ENCODE data around the gene TCF3.
"Not testable (repeated sequence)": the region's sequence is repeated elsewhere in the genome, so short reads cannot be mapped to it uniquely, and the experiment has no call there.

TCF3 gene

GRCh38 chr19:1652471-1653299, at the start of gene TCF3:
Gene TCF3, minus strand, starts transcription at chr19:1652615. Its CDS starts 2,367 bp downstream, at chr19:1650248.
- peak; percentile 95 to 97 for DNase-seq (ENCODE audit: extremely low read depth in 1 of 2, low read depth in 1 of 2)

GRCh38 chr19:1700733-1701663, 48.6 kb upstream of the TCF3 start:
- DNase-seq (ENCODE audit: extremely low read depth in 1 of 2, low read depth in 1 of 2): no peak

GRCh38 chr19:1699998-1700732, 47.8 kb upstream of the TCF3 start:
- DNase-seq (ENCODE audit: extremely low read depth in 1 of 2, low read depth in 1 of 2): no peak

GRCh38 chr19:1699386-1699785, 47.0 kb upstream of the TCF3 start:
- DNase-seq (ENCODE audit: extremely low read depth in 1 of 2, low read depth in 1 of 2): no peak

- DNase-seq (ENCODE audit: extremely low read depth in 1 of 2, low read depth in 1 of 2): no peak
Measured at GRCh38 chr19:1698636-1699035, 46.2 kb upstream of the TCF3 start.

- DNase-seq (ENCODE audit: extremely low read depth in 1 of 2, low read depth in 1 of 2): not testable (repeated sequence)
Measured at GRCh38 chr19:1695481-1695880, 43.1 kb upstream of the TCF3 start.

GRCh38 chr19:1691589-1692290, 39.3 kb upstream of the TCF3 start:
- DNase-seq (ENCODE audit: extremely low read depth in 1 of 2, low read depth in 1 of 2): no peak

- DNase-seq (ENCODE audit: extremely low read depth in 1 of 2, low read depth in 1 of 2): peak in 1 of 2 donors; percentile 30
Measured at GRCh38 chr19:1690699-1691307, 38.4 kb upstream of the TCF3 start.

- not testable (repeated sequence) for DNase-seq (ENCODE audit: extremely low read depth in 1 of 2, low read depth in 1 of 2)
Measured at GRCh38 chr19:1685785-1686184, 33.4 kb upstream of the TCF3 start.

GRCh38 chr19:1685046-1685445, 32.6 kb upstream of the TCF3 start:
- no peak for DNase-seq (ENCODE audit: extremely low read depth in 1 of 2, low read depth in 1 of 2)

- no peak for DNase-seq (ENCODE audit: extremely low read depth in 1 of 2, low read depth in 1 of 2)
Measured at GRCh38 chr19:1684573-1684912, 32.1 kb upstream of the TCF3 start.

GRCh38 chr19:1683869-1684572, 31.6 kb upstream of the TCF3 start:
- no peak for DNase-seq (ENCODE audit: extremely low read depth in 1 of 2, low read depth in 1 of 2)

- DNase-seq (ENCODE audit: extremely low read depth in 1 of 2, low read depth in 1 of 2): no peak
Measured at GRCh38 chr19:1680976-1681375, 28.6 kb upstream of the TCF3 start.

GRCh38 chr19:1678073-1678472, 25.7 kb upstream of the TCF3 start:
- DNase-seq (ENCODE audit: extremely low read depth in 1 of 2, low read depth in 1 of 2): no peak

- no peak for DNase-seq (ENCODE audit: extremely low read depth in 1 of 2, low read depth in 1 of 2)
Measured at GRCh38 chr19:1676351-1677266, 24.2 kb upstream of the TCF3 start.

- DNase-seq (ENCODE audit: extremely low read depth in 1 of 2, low read depth in 1 of 2): no peak
Measured at GRCh38 chr19:1675633-1676350, 23.4 kb upstream of the TCF3 start.

GRCh38 chr19:1674293-1674679, 21.9 kb upstream of the TCF3 start:
- no peak for DNase-seq (ENCODE audit: extremely low read depth in 1 of 2, low read depth in 1 of 2)
